Stimulated activated CD4-positive, alpha-beta T cell treated with anti-CD3 and anti-CD28 coated beads, TNF-alpha, amount 100 ng/mL, for 1 hour (primary cell): ENCODE measurements around the gene C3orf52.

Source experiments
- DNase-seq, 3 donors: peaks; one replicate each; pipeline ENCODE4 v3.0.0-alpha.2; 2020; ENCODE audit warnings: low read depth in 3 of 3, low spot score in 1 of 3

The C3orf52 gene

DNA sequence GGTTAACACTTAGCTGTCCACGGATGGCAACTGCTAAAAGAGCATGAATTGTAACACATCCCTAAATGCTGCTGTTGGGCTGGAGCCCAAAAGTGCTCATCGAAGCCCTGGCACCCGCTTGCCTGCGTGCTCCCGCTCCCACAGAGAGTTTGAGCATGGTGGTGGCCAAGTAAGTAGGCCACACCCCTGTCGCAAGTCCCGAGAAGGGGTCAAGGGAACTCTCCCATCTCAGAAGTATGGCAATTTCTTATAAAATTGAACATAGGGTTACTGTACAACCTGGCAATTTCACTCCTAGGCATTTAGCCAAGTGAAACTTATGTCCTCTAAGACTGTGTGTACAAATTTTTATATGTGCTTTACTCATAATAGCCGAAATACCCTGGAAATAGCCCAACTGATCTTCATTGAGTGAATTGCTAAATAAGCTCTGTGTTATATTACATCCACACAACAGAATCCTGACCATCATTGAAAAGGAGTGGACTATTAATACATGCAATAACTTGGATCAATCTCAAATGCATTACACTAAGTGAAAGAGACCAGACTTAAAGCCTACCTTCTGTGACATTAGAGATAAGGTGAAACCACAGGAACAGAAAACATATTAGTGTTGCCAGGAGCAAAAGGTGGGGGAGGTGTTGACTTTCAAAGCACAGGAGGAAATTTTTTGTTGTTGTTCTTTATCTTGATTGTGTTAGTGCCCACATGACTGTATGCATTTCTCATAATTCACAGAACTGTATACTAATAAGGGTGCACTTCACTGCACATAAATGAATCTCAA is 48.3 kb downstream of the C3orf52 start:
- no peak for DNase-seq

DNA sequence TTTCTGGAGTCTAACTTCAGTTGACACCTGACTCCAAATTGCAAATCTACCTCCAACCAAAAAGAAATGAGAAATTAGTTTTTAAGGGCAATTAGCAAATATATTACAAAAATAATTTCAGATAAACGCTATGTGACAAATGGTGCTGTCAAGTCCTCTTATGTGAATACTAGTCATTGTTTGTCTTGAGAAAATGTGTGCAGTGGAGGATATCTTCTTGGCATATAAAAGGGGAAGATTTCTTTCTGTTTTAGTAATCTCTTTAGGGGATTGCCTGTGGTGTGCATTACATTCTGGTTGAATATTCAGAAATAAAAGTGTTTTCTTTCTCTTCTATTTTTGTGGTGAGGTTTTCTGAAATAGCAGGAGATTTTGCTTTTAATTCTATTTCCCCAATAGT is 49.9 kb downstream of the C3orf52 start:
- no peak for DNase-seq

DNA sequence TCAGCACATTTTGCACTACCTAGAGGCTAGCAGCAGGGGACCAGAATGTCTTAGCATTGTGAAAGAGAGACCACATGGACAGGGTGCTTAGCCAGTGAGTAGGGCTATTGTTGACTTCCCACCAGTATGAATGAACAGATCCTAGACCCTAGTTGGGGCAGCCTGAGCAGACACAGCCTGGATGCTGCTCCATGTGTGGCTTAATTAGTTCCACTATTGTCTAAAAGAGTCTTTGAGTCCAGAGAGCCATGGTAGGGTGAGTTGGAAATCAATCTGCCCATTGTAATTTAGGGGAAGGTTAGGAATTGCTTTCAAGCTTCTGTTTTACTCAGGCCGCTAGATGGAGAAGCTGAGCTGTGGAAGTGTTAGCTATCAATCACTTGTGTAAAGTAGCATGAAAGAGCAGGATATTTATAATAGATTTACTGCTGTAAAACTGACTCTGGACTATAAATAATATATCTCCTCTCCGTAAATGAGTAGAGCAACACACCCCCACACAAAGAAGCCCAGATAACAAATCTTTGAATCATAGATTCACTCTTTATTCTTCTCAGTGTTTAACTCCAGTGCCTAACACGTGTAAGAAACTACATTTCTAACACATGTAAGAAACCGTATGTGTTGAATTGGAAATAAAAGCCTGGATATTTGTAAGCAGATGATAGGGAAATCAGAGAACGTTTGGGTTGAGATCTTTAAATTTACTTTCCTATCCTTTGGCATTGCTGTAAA is 50.9 kb downstream of the C3orf52 start:
- DNase-seq, result no peak

DNA sequence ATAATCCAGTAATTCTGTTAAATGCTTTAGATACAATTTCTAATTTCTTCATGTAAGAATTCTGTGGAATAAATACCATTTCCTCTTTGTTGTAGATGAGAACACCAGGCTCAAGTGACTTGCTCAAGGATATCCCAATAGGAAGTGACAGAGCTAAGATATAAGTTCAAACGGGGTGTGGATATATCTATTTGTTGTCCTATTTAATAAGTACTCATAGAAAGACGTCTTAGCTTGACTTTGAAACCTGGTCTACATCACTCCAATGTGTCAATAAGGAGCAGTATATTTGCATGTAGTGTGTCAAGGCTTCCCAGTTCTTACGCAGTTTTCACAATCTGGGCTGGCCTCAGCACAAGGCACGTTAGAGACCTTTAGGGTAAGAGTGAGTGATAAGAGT is 51.6 kb downstream of the C3orf52 start:
- no peak for DNase-seq

DNA sequence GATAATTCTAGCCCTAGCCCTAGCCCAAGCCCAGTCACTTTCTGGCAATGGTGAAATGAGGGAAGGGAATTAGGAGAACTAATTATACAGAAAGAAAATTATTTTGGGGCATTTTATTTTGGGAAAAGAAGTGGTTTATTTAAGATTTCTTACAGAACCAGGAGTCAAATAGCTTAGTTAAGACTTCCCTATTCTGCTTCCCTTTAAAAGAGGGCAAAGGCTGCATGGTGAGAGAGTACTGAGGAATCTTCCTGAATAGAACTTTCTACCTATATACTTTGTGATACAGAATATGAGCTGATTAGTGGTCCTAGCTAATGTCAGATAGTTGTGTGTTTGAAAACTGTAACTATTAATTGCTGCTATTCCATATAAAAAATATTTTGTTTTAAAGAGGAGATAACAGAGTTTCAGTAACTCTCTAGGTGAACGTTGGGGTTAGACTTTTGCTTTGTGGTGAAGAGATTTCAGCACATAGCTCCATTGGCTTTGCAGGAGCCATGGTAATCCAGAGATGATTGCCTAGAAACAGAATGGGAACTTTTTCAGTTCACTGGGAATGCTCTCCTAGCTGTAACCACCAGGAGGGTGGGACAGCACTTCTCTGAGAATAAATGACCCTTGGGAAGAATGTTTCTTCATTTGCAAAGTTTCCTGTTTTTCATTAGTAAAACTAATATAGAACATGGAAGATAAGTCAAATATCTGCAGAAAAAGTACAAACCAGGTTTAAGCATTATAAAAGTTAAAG is 52.2 kb downstream of the C3orf52 start:
- no peak for DNase-seq

DNA sequence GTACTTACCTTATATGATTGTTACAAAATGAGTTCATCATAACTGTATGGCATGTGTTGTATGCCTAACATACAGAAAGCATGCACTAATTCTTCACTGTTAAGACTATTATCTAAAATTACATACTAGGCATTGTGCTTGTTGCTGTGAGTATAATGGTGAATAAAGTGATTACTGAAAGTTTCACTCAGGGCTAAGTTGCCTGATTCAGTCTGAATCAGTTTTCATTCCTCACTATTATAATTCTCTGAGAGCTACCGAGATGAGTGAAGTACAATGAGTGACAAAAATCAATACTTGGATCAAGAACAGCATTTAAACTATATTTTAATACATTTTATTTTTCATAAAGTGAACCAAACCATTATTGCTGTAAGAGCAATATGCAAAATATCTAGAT is 54.4 kb downstream of the C3orf52 start:
- no peak for DNase-seq

DNA sequence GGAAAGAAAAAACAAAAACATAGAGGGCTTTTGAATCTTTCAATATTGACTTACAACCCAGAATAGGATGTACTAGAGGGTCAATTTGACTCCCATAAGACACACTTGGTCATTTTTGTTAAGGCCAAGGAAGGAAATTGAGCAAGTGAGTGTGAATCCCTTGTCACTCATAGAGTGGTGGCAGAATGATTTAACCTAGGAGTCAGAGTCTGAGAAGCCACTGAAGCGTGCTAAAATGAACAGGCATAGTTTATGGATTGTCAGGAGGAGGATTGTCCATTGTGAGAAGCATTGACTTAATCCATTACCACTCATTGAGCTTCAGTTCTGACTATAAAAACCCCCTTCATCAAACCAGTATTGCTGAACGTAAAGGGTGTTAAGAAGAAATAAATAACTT is 55.1 kb downstream of the C3orf52 start:
- no peak for DNase-seq

DNA sequence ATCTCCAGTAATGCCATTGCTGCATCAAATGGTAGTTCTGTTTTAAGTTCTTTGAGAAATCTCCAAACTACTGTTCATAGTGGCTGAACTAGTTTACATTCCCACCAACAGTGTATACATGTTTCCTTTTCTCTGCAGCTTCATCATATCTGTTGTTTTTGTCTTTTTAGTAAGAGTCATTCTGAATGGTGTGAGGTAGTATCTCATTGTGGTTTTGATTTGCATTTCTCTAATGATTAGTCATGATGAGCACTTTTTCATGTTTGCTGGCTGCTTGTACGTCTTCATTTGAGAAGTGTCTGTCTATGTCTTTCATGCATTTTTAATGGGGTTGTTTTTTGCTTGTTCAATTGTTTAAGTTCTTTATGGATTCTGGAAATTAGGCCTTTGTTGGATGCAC is 57.1 kb downstream of the C3orf52 start:
- no peak for DNase-seq

DNA sequence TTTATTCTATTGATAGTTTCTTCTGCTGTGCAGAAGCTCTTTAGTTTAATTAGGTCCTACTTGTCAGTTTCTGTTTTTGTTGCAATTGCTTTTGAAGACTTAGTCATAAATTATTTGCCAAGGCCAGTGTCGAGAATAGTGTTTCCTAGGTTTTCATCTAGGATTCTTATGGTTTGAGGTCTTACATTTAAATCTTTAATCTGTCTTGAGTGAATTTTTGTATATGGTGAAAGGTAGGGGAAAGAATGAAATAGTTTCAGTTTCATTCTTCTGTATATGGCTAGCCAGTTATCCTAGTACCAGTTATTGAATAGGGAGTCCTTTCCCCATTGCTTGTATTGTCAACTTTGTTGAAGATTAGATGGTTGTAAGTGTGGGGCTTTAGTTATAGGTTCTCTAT is 57.5 kb downstream of the C3orf52 start:
- DNase-seq, result no peak

DNA sequence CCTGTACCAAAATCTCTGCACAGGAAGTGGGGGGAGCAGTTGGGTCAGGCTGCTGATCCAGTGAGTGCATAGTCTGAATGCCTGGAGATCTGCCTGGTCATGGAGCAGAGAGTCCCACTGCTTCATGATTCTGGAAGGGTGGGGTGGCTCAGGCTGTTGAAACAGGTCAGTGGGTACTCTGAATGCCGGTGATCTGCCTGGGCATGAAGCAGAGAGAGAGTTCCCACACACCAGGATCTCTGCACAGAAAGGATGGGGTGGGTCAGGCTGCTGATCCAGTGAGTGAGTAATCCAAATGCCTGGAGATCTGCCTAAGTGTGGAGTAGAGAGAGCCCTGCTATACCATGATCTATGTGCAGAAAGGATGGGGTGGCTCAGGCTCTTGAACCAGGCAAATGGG is 62.9 kb downstream of the C3orf52 start:
- no peak for DNase-seq

DNA sequence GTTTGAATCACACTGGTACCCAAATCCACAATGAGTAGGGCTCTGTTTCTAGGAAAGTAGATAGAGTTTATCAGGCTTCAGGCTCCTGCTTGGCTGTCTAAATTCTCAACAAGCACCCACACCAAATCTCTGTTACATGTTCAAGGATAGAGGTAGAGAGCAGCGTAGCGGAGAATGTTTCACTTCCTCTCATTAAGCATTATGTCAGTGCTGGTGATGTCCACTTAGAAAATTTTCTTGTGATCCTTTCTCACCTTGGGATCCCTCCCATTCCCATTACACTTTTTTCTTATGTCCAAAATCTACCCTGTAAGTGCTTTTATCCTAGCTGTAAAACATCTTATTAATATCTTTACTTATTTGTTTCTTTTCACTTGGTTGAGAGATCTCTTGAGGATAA is 81.6 kb downstream of the C3orf52 start:
- no peak for DNase-seq
